Activated T-helper 2 cell treated with anti-CD3 and anti-CD28 coated beads, Interferon-gamma antibody, Interleukin-2, Interleukin-4, amounts not matched to agents 10 μg/mL and 5 μg/mL and 100 μg/mL, durations not matched to agents 14 hours and 24 hours and 36 hours (primary cell): ENCODE measurements around the gene SMIM44. TPM values are rescaled to one million over a fixed set of nuclear protein-coding genes. Genes with fewer than 3 reads are reported as not detected.

Experiments
- DNase-seq: peaks from one replicate; pipeline ENCODE4 v3.0.0; 2021; ENCODE audit warnings: low spot score
- H3K27ac Mint-ChIP-seq: one replicate; pipeline ENCODE4 v1.8.0; 2021; ENCODE audit warnings: mixed read lengths
- H3K27me3 Mint-ChIP-seq: one replicate; pipeline ENCODE4 v1.8.0; 2021; ENCODE audit warnings: low read depth, mixed read lengths
- H3K36me3 Mint-ChIP-seq: one replicate; pipeline ENCODE4 v1.8.0; 2021; ENCODE audit warnings: low read depth, mixed read lengths
- H3K4me1 Mint-ChIP-seq: one replicate; pipeline ENCODE4 v1.8.0; 2021; ENCODE audit warnings: low read depth, mixed read lengths
- H3K4me3 Mint-ChIP-seq: one replicate; pipeline ENCODE4 v1.8.0; 2021; ENCODE audit warnings: low read depth, mild to moderate bottlenecking, moderate library complexity, mixed read lengths
- H3K9me3 Mint-ChIP-seq: one replicate; pipeline ENCODE4 v1.8.0; 2021; ENCODE audit warnings: mixed read lengths
- intact Hi-C: fragments of 100-400 bp; cut with micrococcal nuclease; formaldehyde crosslinking; loops from one replicate; pipeline ENCODE4 v1.15.1; 2023
- total RNA-seq: library from RNA; stranded (reverse); gene quantifications from 2 replicates; pipeline ENCODE4 v1.2.3, GENCODE V29; 2022

Gene SMIM44
- total RNA-seq, 1 donor from 2014 or later, result not detected

GRCh38 chr19:3475449-3475848 is 7.8 kb downstream of the SMIM44 start:
- intact Hi-C loops, result no loop called here
- H3K4me1 Mint-ChIP-seq, result peaks cover 12% of the 10 kb centered on the region
- H3K4me3 Mint-ChIP-seq, result no peak overlapping the region
- H3K36me3 Mint-ChIP-seq, result no peaks in the 10 kb centered on the region
- peaks cover 2% of the 10 kb centered on the region for H3K27me3 Mint-ChIP-seq
- no peak overlapping the region for H3K27ac Mint-ChIP-seq
- DNase-seq, result no peak
- no peaks in the 10 kb centered on the region for H3K9me3 Mint-ChIP-seq

GRCh38 chr19:3474614-3475013 is 8.6 kb downstream of the SMIM44 start:
- Mint-ChIP-seq H3K9me3 (no peaks in the 10 kb centered on the region), H3K4me1 (peaks cover 12% of the 10 kb centered on the region), H3K27me3 (peaks cover 2% of the 10 kb centered on the region), H3K4me3 (no peak overlapping the region), H3K36me3 (no peaks in the 10 kb centered on the region), H3K27ac (no peak overlapping the region)
- no peak for DNase-seq
- intact Hi-C loops, result loop anchor here (5.0 kb wide), 1 partner anchor 167 kb away; no protein-coding TSS in a partner anchor

GRCh38 chr19:3474010-3474409 is 9.2 kb downstream of the SMIM44 start:
- Mint-ChIP-seq H3K27me3 (peaks cover 2% of the 10 kb centered on the region), H3K27ac (no peak overlapping the region), H3K36me3 (no peaks in the 10 kb centered on the region), H3K9me3 (no peaks in the 10 kb centered on the region), H3K4me1 (peaks cover 8% of the 10 kb centered on the region), H3K4me3 (no peak overlapping the region)
- DNase-seq, result no peak
- intact Hi-C loops, result loop anchor here (5.0 kb wide), 1 partner anchor 167 kb away; no protein-coding TSS in a partner anchor

- Mint-ChIP-seq H3K36me3 (no peaks in the 10 kb centered on the region), H3K4me3 (no peak overlapping the region), H3K4me1 (no peaks in the 10 kb centered on the region), H3K27me3 (no peaks in the 10 kb centered on the region), H3K9me3 (no peaks in the 10 kb centered on the region), H3K27ac (no peak overlapping the region)
- intact Hi-C loops, result loop anchor here (2.0 to 5.0 kb wide), 2 partner anchors 145 to 165 kb away; no protein-coding TSS in a partner anchor
- no peak for DNase-seq
These were observed 11.1 kb downstream of the SMIM44 start for GRCh38 chr19:3471954-3472655.

GRCh38 chr19:3470500-3471128 is 12.6 kb downstream of the SMIM44 start:
- DNase-seq, result no peak
- no peak overlapping the region for H3K27ac Mint-ChIP-seq
- no peaks in the 10 kb centered on the region for H3K9me3 Mint-ChIP-seq
- no peaks in the 10 kb centered on the region for H3K4me1 Mint-ChIP-seq
- no peaks in the 10 kb centered on the region for H3K36me3 Mint-ChIP-seq
- intact Hi-C loops, result loop anchor here (5.0 kb wide), 1 partner anchor 163 kb away; no protein-coding TSS in a partner anchor
- H3K27me3 Mint-ChIP-seq, result no peaks in the 10 kb centered on the region
- H3K4me3 Mint-ChIP-seq, result no peak overlapping the region

GRCh38 chr19:3469638-3470499 is 13.4 kb downstream of the SMIM44 start:
- Mint-ChIP-seq H3K27me3 (no peaks in the 10 kb centered on the region), H3K4me1 (no peaks in the 10 kb centered on the region)
- no peak for DNase-seq

GRCh38 chr19:3468211-3468610 is 15.0 kb downstream of the SMIM44 start:
- H3K27me3 Mint-ChIP-seq, result no peaks in the 10 kb centered on the region
- no peaks in the 10 kb centered on the region for H3K36me3 Mint-ChIP-seq
- no peak for DNase-seq
- intact Hi-C loops, result no loop called here
- no peaks in the 10 kb centered on the region for H3K4me1 Mint-ChIP-seq
- H3K27ac Mint-ChIP-seq, result no peak overlapping the region
- H3K4me3 Mint-ChIP-seq, result no peak overlapping the region
- no peaks in the 10 kb centered on the region for H3K9me3 Mint-ChIP-seq

More at GRCh38 chr19:3469638-3470499, 13.4 kb downstream of the SMIM44 start:
- intact Hi-C loops, result loop anchor here (5.0 kb wide), 1 partner anchor 163 kb away; no protein-coding TSS in a partner anchor
- Mint-ChIP-seq H3K36me3 (no peaks in the 10 kb centered on the region), H3K4me3 (no peak overlapping the region), H3K27ac (no peak overlapping the region), H3K9me3 (no peaks in the 10 kb centered on the region)

- intact Hi-C loops, result no loop called here
- H3K27ac Mint-ChIP-seq, result no peak overlapping the region
- no peaks in the 10 kb centered on the region for H3K4me1 Mint-ChIP-seq
These were observed 15.6 kb downstream of the SMIM44 start for GRCh38 chr19:3467437-3468198.

GRCh38 chr19:3466635-3467034 is 16.6 kb downstream of the SMIM44 start:
- intact Hi-C loops, result no loop called here
- no peaks in the 10 kb centered on the region for H3K9me3 Mint-ChIP-seq
- H3K4me1 Mint-ChIP-seq, result no peaks in the 10 kb centered on the region
- DNase-seq, result no peak
- no peak overlapping the region for H3K4me3 Mint-ChIP-seq
- H3K36me3 Mint-ChIP-seq, result no peaks in the 10 kb centered on the region
- no peaks in the 10 kb centered on the region for H3K27me3 Mint-ChIP-seq
- H3K27ac Mint-ChIP-seq, result no peak overlapping the region

More at GRCh38 chr19:3467437-3468198, 15.6 kb downstream of the SMIM44 start:
- H3K9me3 Mint-ChIP-seq, result no peaks in the 10 kb centered on the region
- no peaks in the 10 kb centered on the region for H3K36me3 Mint-ChIP-seq
- H3K4me3 Mint-ChIP-seq, result no peak overlapping the region
- no peak for DNase-seq
- H3K27me3 Mint-ChIP-seq, result no peaks in the 10 kb centered on the region

DNA sequence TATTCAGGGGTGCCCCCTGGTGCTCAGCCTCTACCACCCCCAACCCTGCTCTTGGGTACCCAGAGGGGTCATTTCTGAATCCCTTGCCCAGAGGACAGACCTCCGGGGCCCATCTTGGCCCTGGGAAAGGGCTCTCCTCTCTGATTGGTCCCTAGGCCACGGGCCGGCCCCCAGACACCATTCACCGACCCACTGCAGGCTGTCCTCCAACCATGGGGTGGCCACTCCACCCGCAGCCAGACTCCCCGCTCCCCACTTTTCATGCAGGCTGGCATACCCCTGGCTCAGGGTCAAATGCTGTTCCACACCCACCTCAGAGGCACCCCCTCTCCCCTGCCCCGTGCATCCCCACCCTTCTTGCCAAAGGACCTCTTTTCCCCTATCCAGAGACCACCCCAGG is 17.7 kb downstream of the SMIM44 start:
- H3K36me3 Mint-ChIP-seq, result no peaks in the 10 kb centered on the region
- H3K4me1 Mint-ChIP-seq, result no peaks in the 10 kb centered on the region
- H3K4me3 Mint-ChIP-seq, result no peak overlapping the region
- intact Hi-C loops, result no loop called here
- H3K9me3 Mint-ChIP-seq, result no peaks in the 10 kb centered on the region
- H3K27ac Mint-ChIP-seq, result no peak overlapping the region
- no peak for DNase-seq
- H3K27me3 Mint-ChIP-seq, result no peaks in the 10 kb centered on the region

GRCh38 chr19:3464587-3465235 is 18.5 kb downstream of the SMIM44 start:
- no peak overlapping the region for H3K4me3 Mint-ChIP-seq
- H3K27ac Mint-ChIP-seq, result no peak overlapping the region
- no peak for DNase-seq
- no peaks in the 10 kb centered on the region for H3K4me1 Mint-ChIP-seq
- no peaks in the 10 kb centered on the region for H3K36me3 Mint-ChIP-seq
- intact Hi-C loops, result no loop called here
- H3K27me3 Mint-ChIP-seq, result no peaks in the 10 kb centered on the region
- H3K9me3 Mint-ChIP-seq, result no peaks in the 10 kb centered on the region
